ENCODE results near the gene ARHGAP6. TPM values are rescaled to one million over a fixed set of nuclear protein-coding genes. Genes with fewer than 3 reads are reported as not detected.

The ARHGAP6 gene
- total RNA-seq, 3 donors from 2014 or later, result 10.1 to 32.6 (median 14.7) TPM

GRCh38 chrX:11319806-11320520 lies 345.8 kb downstream of the ARHGAP6 start:
- TF ChIP-seq POLR2AphosphoS5 (IDR thresholded peaks at IDR 0.05) (no peak), POLR2A (IDR thresholded peaks at IDR 0.05) (no peak)
- TF ChIP-seq, protein P1, sequence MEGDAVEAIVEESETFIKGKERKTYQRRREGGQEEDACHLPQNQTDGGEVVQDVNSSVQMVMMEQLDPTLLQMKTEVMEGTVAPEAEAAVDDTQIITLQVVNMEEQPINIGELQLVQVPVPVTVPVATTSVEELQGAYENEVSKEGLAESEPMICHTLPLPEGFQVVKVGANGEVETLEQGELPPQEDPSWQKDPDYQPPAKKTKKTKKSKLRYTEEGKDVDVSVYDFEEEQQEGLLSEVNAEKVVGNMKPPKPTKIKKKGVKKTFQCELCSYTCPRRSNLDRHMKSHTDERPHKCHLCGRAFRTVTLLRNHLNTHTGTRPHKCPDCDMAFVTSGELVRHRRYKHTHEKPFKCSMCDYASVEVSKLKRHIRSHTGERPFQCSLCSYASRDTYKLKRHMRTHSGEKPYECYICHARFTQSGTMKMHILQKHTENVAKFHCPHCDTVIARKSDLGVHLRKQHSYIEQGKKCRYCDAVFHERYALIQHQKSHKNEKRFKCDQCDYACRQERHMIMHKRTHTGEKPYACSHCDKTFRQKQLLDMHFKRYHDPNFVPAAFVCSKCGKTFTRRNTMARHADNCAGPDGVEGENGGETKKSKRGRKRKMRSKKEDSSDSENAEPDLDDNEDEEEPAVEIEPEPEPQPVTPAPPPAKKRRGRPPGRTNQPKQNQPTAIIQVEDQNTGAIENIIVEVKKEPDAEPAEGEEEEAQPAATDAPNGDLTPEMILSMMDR (IDR thresholded peaks at IDR 0.05), result no peak
- Histone ChIP-seq H3K36me3 (no peaks in the 10 kb centered on the region), H3K9me3 (peaks cover 0 to 9% of the 10 kb centered on the region in 2 donors), H3K27ac (no peak overlapping the region), H3K27me3 (peaks cover 0 to 20% of the 10 kb centered on the region in 2 donors), H3K4me3 (no peak overlapping the region), H3K4me1 (no peaks in the 10 kb centered on the region)
- intact Hi-C loops (cut with DNase I; ENCODE audit: low total_unique reads), result no loop called here
- no peak for DNase-seq (ENCODE audit: low spot score in 2 of 2)

DNA sequence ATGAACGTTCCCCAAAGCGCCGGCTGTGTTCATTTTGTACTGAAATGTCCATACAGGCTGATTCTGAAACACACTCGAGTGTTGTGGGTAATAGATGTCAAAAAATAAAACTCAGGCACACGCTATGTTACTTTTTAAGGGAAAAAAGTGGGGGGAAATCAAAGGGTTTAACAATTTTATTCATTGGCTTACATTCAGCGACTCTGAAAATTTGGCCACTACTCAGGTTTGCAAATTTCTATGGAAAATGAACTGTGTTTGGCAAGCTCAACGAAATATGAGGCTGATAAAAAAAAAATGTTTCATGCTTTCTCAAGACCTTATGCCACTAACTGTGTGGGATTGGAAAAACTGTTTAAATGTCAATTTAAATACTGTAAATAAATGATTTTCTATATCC lies 354.0 kb downstream of the ARHGAP6 start:
- no peaks in the 10 kb centered on the region for H3K4me1 ChIP-seq
- no peak for DNase-seq (ENCODE audit: low spot score in 2 of 2)
- no peak overlapping the region for H3K4me3 ChIP-seq
- no peak overlapping the region for H3K27ac ChIP-seq
- TF ChIP-seq, protein P1 (IDR thresholded peaks at IDR 0.05), result no peak
- TF ChIP-seq POLR2A (IDR thresholded peaks at IDR 0.05), result no peak
- TF ChIP-seq POLR2AphosphoS5 (IDR thresholded peaks at IDR 0.05), result no peak
- intact Hi-C loops (cut with DNase I; ENCODE audit: low total_unique reads), result no loop called here
- no peaks in the 10 kb centered on the region for H3K36me3 ChIP-seq
- H3K27me3 ChIP-seq, result peaks cover 0 to 17% of the 10 kb centered on the region in 2 donors
- H3K9me3 ChIP-seq, result no peaks in the 10 kb centered on the region

- TF ChIP-seq POLR2AphosphoS5 (IDR thresholded peaks at IDR 0.05) (no peak), POLR2A (IDR thresholded peaks at IDR 0.05) (no peak)
- TF ChIP-seq, protein P1 (IDR thresholded peaks at IDR 0.05), result no peak
- H3K36me3 ChIP-seq, result no peaks in the 10 kb centered on the region
- peaks cover 0 to 14% of the 10 kb centered on the region in 2 donors for H3K27me3 ChIP-seq
- no peak overlapping the region for H3K27ac ChIP-seq
- DNase-seq (ENCODE audit: low spot score in 2 of 2), result no peak
- intact Hi-C loops (cut with DNase I; ENCODE audit: low total_unique reads), result no loop called here
- H3K4me3 ChIP-seq, result no peak overlapping the region
- no peaks in the 10 kb centered on the region for H3K9me3 ChIP-seq
- no peaks in the 10 kb centered on the region for H3K4me1 ChIP-seq
Observed at GRCh38 chrX:11309220-11309619, 356.5 kb downstream of the ARHGAP6 start.

GRCh38 chrX:11305641-11306040 lies 360.1 kb downstream of the ARHGAP6 start:
- Histone ChIP-seq H3K9me3 (no peaks in the 10 kb centered on the region), H3K4me1 (no peaks in the 10 kb centered on the region), H3K27ac (no peak overlapping the region), H3K4me3 (no peak overlapping the region), H3K36me3 (no peaks in the 10 kb centered on the region), H3K27me3 (peaks cover 0 to 20% of the 10 kb centered on the region in 2 donors)
- no peak for TF ChIP-seq POLR2AphosphoS5 (IDR thresholded peaks at IDR 0.05)
- TF ChIP-seq, protein P1 (IDR thresholded peaks at IDR 0.05), result no peak
- no peak for TF ChIP-seq POLR2A (IDR thresholded peaks at IDR 0.05)
- intact Hi-C loops (cut with DNase I; ENCODE audit: low total_unique reads), result no loop called here
- no peak for DNase-seq (ENCODE audit: low spot score in 2 of 2)

GRCh38 chrX:11304829-11305228 lies 360.9 kb downstream of the ARHGAP6 start:
- no peak overlapping the region for H3K27ac ChIP-seq
- no peaks in the 10 kb centered on the region for H3K36me3 ChIP-seq
- no peak for DNase-seq (ENCODE audit: low spot score in 2 of 2)
- H3K27me3 ChIP-seq, result peaks cover 0 to 16% of the 10 kb centered on the region in 2 donors
- H3K9me3 ChIP-seq, result no peaks in the 10 kb centered on the region
- intact Hi-C loops (cut with DNase I; ENCODE audit: low total_unique reads), result no loop called here
- H3K4me1 ChIP-seq, result no peaks in the 10 kb centered on the region
- no peak overlapping the region for H3K4me3 ChIP-seq
- no peak for TF ChIP-seq POLR2A (IDR thresholded peaks at IDR 0.05)
- TF ChIP-seq, protein P1 (IDR thresholded peaks at IDR 0.05), result no peak
